Fibroblast of the aortic adventitia (primary cell): ENCODE data around the gene STRA8. TPM values are rescaled to one million over a fixed set of nuclear protein-coding genes. Genes with fewer than 3 reads are reported as not detected.
A peak's percentile ranks its signal among the peaks of the same experiment; 100 is the strongest.

Experiments
- DNase-seq: peaks from one replicate; pipeline ENCODE4 v3.0.0-alpha.2; 2010; ENCODE audit warnings: low read depth
- H3K4me3 ChIP-seq: 2 replicates; pipeline ENCODE4 v1.5.1; 2011; ENCODE audit warnings: low read depth, mild to moderate bottlenecking, control low read depth, low read length, moderate library complexity
- CTCF ChIP-seq: IDR thresholded peaks from 2 replicates; pipeline ENCODE4 v1.5.1; 2011; ENCODE audit warnings: mild to moderate bottlenecking, low read length, control low read depth, inconsistent platforms; ENCODE audit not compliant: insufficient read depth
- total RNA-seq: library from RNA; depleted of rRNA; stranded (reverse); fragments of >200 nt; gene quantifications from 2 replicates; pipeline ENCODE4 v1.2.3, GENCODE V29; 2012; ENCODE audit warnings: low replicate concordance

STRA8 gene
- total RNA-seq, 1 donor, result not detected

- H3K4me3 ChIP-seq, result no peak overlapping the region
- DNase-seq, result no peak
- TF ChIP-seq CTCF, result no peak
Measured at GRCh38 chr7:135234727-135235126, 1.1 kb downstream of the STRA8 start.

- no peak overlapping the region for H3K4me3 ChIP-seq
- TF ChIP-seq CTCF, result no peak
- no peak for DNase-seq
Measured at GRCh38 chr7:135235841-135236240, 2.2 kb downstream of the STRA8 start.

GRCh38 chr7:135236727-135237126 is 3.1 kb downstream of the STRA8 start:
- DNase-seq, result no peak
- no peak for TF ChIP-seq CTCF
- no peak overlapping the region for H3K4me3 ChIP-seq

- peak; percentile 40 for TF ChIP-seq CTCF
- DNase-seq, result no peak
- H3K4me3 ChIP-seq, result no peak overlapping the region
Measured at GRCh38 chr7:135238112-135238744, 4.6 kb downstream of the STRA8 start.

- no peak for DNase-seq
- no peak for TF ChIP-seq CTCF
- H3K4me3 ChIP-seq, result no peak overlapping the region
Measured at GRCh38 chr7:135239263-135239662, 5.6 kb downstream of the STRA8 start.

GRCh38 chr7:135240441-135240840 is 6.8 kb downstream of the STRA8 start:
- DNase-seq, result no peak
- no peak for TF ChIP-seq CTCF
- no peak overlapping the region for H3K4me3 ChIP-seq
